Fibroblast of pulmonary artery (primary cell): ENCODE results near the gene TSPAN9.
A peak's percentile ranks its signal among the peaks of the same experiment; 100 is the strongest.

Experiments used
- DNase-seq: peaks from one replicate; pipeline ENCODE4 v3.0.0-alpha.2; 2010; ENCODE audit warnings: low read depth
- H3K4me3 ChIP-seq: replicated peaks from 2 replicates; pipeline ENCODE4 v1.5.1; 2011; ENCODE audit warnings: low read depth, mild to moderate bottlenecking, control low read depth, low read length, moderate library complexity
- TF ChIP-seq, protein P1 (sequence below): IDR thresholded peaks from 2 replicates; pipeline ENCODE4 v1.5.1; 2011; ENCODE audit warnings: mild to moderate bottlenecking, control low read depth, low read length, inconsistent platforms; ENCODE audit errors: missing control alignments

TSPAN9 gene

DNA sequence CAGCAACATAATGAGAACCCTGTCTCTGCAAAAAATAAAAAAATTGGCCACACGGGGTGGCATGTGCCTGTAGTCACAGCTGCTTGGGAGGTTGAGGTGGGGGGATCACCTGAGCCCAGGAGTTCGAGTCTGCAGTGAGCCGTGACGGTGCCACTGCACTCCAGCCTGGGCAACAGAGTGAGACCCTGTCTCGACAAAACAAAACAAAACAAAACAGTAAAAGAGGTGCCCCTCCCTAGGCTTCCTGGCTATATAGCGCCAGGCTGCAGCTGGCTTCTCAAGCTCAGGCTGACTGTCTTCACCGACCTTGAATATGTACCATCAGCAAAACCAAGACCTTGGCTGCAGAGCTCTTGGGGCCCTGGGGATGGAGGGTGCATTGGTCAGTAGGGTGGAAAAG is 29.4 kb downstream of the TSPAN9 start:
- H3K4me3 ChIP-seq = no peak overlapping the region
- TF ChIP-seq, protein P1, sequence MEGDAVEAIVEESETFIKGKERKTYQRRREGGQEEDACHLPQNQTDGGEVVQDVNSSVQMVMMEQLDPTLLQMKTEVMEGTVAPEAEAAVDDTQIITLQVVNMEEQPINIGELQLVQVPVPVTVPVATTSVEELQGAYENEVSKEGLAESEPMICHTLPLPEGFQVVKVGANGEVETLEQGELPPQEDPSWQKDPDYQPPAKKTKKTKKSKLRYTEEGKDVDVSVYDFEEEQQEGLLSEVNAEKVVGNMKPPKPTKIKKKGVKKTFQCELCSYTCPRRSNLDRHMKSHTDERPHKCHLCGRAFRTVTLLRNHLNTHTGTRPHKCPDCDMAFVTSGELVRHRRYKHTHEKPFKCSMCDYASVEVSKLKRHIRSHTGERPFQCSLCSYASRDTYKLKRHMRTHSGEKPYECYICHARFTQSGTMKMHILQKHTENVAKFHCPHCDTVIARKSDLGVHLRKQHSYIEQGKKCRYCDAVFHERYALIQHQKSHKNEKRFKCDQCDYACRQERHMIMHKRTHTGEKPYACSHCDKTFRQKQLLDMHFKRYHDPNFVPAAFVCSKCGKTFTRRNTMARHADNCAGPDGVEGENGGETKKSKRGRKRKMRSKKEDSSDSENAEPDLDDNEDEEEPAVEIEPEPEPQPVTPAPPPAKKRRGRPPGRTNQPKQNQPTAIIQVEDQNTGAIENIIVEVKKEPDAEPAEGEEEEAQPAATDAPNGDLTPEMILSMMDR = no peak
- no peak for DNase-seq

DNA sequence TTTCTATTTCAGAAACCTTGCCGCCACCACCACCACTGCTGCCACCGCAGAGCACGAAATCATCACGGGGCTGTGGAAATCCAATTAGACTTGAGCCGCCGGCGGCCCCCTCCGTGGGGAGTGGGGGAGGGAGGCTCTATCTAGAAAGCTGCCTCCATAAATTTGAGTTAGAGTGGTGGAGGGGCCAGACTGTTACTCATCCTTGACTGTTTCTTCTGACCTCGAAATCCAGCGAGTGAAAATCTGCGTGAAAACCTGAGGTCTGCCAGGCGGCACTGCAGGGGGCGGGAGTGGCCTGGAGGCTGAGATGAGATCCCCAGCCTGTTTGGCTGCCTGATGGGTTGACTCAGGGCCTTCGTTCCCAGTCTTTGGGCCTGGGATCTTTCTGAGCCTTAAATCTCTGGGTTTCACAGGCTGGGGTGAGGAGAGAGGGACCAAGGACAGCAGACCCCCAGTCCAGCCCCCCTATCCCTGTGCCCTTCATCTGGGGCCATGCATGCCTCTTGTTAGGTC is 29.9 kb downstream of the TSPAN9 start:
- TF ChIP-seq, protein P1 = no peak
- peak; percentile 30 for DNase-seq
- no peak overlapping the region for H3K4me3 ChIP-seq

DNA sequence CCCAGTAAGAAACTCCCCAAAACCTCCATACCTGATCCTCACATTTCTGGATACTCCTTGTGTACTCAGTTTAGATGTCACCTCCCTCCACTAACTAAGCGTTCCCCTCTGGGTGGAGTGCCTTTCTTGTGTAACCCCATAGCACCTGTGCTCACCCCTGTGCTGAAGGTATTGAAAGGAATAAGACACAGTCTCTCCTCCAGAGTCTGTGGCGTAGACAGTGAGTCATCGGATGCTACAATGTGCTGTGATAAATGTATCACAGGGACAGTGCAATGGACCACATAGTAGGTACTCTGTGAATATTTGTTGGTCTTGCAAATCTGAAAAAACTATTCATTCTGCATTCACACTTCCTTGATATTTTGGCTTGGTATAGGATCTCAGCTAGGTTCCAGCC is 30.8 kb downstream of the TSPAN9 start:
- no peak overlapping the region for H3K4me3 ChIP-seq
- DNase-seq = no peak
- TF ChIP-seq, protein P1 = no peak

DNA sequence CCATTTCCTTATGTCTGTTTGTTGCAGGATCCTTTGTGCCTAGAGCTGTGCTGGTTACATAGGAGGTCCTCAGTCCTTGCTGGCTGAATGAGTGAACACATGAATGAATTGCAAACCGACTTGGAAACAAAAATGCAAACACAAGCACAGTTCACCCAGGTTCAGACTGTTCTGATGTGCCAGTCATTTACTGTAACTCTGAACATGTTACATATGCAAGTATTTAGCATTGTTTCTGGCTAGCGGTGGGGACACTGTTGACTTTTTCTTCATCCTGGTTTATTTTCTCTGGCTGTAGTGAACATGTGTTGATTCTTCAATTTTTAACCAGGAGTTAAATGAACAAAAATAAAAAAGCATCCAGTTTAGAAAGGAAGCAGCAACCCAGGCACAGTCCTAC is 33.4 kb downstream of the TSPAN9 start:
- H3K4me3 ChIP-seq = no peak overlapping the region
- DNase-seq = no peak
- TF ChIP-seq, protein P1 = no peak

DNA sequence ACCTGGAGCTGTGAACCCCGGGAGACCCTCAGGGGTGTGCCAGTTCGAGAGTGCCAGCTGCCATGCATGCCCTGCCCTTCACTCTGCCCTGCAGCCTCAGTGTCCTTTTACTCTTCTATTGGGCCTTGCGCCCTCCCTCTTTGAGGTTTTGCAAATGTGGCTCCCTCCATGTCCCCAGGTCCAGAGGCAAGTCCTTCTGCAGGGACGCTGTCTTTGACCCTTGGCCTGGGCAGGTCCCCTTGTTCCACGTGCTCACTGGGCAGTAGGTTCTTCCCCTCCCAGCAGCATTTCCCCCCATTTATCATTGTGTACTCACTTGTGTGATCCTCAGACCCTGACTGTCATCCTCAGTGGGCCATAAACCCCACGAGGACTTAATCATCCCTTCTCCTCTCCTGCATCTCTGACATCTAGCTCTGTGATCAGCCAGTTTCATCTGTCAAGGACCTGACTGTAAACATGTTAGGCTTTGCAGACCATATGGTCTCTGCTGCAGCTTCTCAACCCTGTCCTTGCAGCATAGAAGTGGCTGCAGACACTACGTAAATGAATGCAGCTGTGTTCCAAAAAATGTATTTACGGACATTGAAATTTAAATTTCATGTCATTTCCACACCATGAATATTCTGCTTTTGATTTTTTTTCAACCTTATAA is 36.6 kb downstream of the TSPAN9 start:
- DNase-seq = no peak
- no peak overlapping the region for H3K4me3 ChIP-seq
- TF ChIP-seq, protein P1 = no peak

DNA sequence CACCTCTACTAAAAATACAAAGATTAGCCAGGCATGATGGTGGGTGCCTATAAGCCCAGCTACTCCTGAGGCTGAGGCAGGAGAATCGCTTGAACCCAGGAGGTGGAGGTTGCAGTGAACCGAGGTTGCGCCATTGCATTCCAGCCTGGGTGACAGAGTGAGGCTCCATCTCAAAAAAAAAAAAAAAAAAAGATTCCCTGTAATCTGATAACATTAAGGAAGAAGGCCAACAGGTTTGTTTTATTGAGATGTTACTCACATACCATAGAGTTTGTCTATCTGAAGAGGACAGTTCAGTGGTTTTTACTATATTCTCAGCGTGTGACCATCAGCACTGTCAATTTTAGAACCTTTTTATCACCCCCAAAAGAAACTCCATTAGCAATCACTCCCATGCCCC is 37.5 kb downstream of the TSPAN9 start:
- no peak for DNase-seq
- TF ChIP-seq, protein P1 = no peak
- no peak overlapping the region for H3K4me3 ChIP-seq

DNA sequence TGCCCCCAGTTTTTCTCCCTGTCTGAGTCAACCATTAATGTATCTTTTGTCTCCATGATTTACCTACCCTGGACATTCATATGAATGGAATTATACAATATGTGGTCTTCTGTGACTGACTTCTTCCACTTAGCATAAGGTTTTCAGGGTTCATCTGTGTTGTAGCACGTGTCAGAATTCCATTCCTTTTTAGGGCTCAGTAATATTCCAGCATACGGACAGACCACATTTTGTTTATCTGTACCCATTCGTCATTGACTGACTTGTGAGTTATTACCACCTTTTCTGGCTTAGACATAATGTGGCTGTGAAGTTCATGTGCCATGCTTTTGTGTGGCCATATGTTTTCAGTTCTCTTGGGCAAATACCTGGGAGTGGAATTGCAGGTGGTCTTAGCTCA is 37.9 kb downstream of the TSPAN9 start:
- H3K4me3 ChIP-seq = no peak overlapping the region
- TF ChIP-seq, protein P1 = no peak
- no peak for DNase-seq
